ENCODE measurements around the gene TRMT61A.

GRCh38 chr14:103512701-103513611 is 16.0 kb upstream of the TRMT61A start:
- no peak for TF ChIP-seq EZH2phosphoT487 (IDR thresholded peaks at IDR 0.05; ENCODE audit: insufficient read depth, low read depth)
- no peak for TF ChIP-seq EZH2 (IDR thresholded peaks at IDR 0.05; ENCODE audit: insufficient read depth, poor library complexity, severe bottlenecking)
